VCaP (cell line): ENCODE results near the gene ITGA2.

Experiments used
- H3K27ac ChIP-seq: fragments of 450-650 bp; 2 replicates; pipeline ENCODE4 v1.5.1; 2017
- TF ChIP-seq, protein P1 (sequence below): fragments of 450-650 bp; conservative IDR thresholded peaks from 2 replicates; pipeline ENCODE4 v1.5.1; 2017; ENCODE audit warnings: mild to moderate bottlenecking, moderate library complexity

The ITGA2 gene

DNA sequence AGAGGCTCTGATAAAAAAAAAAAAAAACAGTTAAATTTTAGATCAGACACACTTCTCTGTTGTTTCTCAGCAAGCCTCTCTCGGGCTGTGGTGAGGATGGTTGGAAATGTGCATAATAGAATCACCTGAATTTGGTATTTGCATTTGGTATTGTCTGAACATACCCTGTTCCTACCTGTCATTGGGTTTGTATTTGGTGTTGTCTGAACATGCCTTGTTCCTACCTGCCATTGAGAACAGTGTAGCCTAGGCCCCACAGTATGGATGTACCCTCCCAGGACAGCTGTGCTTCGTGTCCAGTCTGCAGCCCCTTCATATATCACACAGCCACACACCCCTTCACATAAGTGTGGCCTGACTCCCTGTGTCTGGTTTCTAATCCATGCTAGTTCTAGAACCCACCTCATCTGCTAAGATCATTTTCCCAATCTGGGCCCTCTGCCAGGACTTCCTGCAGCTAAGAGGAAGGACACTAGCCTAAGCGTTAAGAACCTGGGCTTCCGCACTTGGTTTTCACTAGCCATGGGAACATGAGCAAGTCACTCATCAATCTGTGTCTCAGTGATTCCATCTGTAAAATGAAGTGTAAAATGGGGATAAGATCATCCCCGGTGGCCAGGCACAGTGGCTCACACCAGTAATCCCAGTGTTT, 49.2 kb downstream of the ITGA2 start:
- TF ChIP-seq, protein P1, sequence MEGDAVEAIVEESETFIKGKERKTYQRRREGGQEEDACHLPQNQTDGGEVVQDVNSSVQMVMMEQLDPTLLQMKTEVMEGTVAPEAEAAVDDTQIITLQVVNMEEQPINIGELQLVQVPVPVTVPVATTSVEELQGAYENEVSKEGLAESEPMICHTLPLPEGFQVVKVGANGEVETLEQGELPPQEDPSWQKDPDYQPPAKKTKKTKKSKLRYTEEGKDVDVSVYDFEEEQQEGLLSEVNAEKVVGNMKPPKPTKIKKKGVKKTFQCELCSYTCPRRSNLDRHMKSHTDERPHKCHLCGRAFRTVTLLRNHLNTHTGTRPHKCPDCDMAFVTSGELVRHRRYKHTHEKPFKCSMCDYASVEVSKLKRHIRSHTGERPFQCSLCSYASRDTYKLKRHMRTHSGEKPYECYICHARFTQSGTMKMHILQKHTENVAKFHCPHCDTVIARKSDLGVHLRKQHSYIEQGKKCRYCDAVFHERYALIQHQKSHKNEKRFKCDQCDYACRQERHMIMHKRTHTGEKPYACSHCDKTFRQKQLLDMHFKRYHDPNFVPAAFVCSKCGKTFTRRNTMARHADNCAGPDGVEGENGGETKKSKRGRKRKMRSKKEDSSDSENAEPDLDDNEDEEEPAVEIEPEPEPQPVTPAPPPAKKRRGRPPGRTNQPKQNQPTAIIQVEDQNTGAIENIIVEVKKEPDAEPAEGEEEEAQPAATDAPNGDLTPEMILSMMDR = no peak
- H3K27ac ChIP-seq = no peak overlapping the region

DNA sequence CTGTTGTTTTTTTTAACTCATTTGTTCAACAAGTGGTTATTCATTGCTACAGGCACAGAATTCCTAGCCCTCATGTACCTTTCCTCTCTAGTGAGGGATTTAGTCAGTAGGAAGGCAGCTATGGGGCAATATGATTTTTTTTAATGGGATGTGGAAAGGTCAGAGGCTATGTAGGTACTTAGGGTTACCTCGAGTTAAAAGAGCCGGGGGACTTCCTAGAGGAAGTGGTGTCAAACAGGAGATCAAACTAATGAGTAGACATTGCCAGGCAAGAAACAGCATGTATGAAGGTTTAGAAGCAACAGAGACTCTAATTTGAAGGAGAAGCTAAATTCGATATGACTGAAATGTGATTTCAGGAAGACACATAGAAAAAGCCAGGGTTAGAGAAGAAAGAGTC, 50.7 kb downstream of the ITGA2 start:
- TF ChIP-seq, protein P1 = no peak

DNA sequence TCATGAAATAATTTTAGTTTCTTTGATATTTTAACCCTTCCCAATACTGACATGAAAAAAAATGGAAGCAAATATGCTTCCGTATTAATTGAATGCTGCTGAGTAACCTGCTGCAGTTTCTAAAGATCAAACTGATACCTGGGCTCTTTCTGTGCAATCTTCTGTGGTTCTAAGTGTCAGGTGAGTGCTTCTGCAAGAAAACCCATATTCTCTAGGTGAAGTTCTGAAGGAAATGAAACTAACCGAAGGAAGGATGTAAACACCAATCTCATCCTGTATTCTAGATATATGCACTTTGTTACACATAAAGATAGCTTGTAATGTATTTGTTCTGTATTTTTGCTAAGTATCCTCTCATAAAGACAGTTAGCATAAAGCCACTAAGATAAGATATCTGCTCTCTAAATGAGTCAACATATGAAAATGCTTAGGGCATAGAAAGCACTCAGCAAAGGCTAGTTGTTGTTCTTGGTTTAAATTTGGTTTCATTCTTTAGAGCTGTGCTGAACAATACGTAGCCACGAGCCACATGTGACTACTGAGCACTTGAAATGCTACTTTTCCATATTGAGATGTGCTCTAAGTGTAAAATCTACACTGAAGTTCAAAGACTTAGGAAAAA, 52.0 kb downstream of the ITGA2 start:
- TF ChIP-seq, protein P1 = no peak

More for the DNA sequence above, 50.7 kb downstream of the ITGA2 start:
- H3K27ac ChIP-seq = no peak overlapping the region

DNA sequence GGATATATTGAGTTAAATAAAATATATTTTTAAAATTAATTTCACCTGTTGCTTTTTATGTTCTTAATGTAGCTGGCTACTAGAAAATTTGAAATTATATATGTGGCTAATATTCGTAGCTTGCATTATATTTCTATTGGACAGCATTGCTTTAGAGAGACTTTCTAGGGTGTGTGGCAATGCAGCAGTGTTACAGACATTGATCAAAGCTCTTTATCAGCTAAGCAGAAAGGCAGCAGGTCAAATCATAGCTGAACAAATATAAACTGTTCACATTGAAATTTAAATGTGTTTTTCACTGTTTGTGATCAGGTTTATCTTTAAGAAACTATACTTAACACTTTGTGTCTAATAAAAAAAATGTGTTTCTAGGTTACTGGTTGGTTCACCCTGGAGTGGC, 52.6 kb downstream of the ITGA2 start:
- H3K27ac ChIP-seq = no peak overlapping the region
- TF ChIP-seq, protein P1 = no peak

More for the DNA sequence above, 52.0 kb downstream of the ITGA2 start:
- no peak overlapping the region for H3K27ac ChIP-seq

DNA sequence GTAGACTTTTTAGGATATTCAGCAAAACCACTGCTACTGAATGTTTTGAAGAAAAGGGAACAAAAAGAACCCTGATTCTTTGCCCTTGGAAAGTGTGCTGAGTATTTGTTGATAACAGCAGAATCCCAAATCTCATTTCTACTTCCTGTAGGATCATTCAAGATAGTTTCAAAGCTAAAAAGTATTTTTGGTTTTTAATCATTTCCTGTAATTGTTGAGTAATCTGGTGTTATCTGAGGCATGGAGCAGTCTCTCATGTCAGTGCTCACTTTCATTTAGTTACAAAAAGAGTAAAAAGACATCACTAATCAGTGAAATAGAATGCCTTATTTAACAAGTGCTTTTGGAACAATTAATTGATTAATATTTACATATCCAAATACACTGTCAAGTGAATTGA, 56.1 kb downstream of the ITGA2 start:
- H3K27ac ChIP-seq = no peak overlapping the region
- TF ChIP-seq, protein P1 = no peak

DNA sequence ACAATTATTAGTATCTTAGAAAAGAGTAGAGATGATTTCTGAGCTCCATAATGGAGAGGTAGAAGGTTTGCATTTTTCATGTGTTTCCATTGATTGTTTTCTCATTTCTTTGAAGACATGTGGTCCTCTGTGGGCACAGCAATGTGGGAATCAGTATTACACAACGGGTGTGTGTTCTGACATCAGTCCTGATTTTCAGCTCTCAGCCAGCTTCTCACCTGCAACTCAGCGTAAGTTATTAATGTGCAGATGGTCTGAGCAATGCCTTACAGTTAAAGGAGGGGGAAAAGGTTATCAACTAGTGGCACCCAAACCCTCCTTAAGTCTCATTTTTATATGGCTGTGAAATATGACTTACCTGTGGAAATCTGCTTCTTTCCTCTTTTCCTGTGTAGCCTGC, 59.1 kb downstream of the ITGA2 start:
- TF ChIP-seq, protein P1 = no peak
- no peak overlapping the region for H3K27ac ChIP-seq

DNA sequence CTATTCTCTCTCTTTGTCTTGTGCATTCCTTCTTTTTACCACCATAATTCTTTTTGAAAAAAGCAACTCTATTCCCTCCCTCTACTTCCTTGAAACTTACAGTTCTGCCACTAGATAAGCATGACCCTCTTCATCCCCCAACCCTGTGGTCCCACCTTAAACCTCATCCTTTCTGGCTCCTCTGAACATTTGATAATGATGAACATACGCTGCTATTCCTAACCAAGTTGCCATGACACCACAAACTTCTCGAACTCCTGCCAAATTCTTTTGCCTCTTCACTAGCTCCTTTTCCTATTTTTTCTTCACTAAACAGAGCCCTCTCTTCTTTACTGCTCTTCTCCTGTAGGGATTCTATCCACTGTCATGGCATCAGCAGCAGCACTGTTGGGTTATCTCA, 63.3 kb downstream of the ITGA2 start:
- TF ChIP-seq, protein P1 = no peak

More for the DNA sequence above, 63.3 kb downstream of the ITGA2 start:
- no peak overlapping the region for H3K27ac ChIP-seq
